GM19035 (cell line): ENCODE results near the gene NUP107.

Experiments
- ATAC-seq: cut with Tn5 transposase; IDR thresholded peaks from one replicate; pipeline ENCODE4 v1.9.1; 2021; ENCODE audit not compliant: unreplicated experiment

Gene NUP107

DNA sequence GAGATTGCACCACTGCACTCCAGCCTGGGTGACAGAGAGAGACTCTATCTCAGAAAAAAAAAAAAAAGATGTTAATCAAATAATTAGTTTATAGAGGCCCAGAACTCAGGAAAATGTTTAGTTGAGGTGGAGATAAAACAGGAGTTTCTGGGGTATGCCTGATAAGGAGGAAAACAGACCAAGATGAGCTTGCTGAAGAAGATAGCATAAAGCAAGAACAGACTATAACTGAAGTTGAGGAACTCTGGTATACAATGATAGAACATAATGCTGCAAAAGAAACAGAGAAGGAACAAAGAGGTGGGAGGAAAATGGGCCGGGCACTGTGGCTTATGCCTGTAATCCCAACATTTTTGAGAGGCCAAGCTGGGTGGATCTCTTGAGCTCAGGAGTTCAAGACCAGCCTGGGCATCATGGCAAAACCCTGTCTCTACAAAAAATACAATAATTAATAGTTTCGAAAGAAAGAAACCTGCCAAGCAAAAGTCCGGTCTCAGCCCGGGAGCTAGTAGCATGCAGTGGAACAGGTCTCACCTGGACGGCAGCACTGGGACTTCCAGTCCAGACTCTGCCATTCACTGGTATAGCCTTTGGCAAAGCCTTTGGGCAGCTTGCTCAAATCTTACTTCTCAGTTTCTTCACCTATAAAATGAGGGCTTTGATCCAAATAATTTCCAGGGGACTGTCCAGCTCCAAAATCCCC, 84.6 kb downstream of the NUP107 start:
- no peak for ATAC-seq

DNA sequence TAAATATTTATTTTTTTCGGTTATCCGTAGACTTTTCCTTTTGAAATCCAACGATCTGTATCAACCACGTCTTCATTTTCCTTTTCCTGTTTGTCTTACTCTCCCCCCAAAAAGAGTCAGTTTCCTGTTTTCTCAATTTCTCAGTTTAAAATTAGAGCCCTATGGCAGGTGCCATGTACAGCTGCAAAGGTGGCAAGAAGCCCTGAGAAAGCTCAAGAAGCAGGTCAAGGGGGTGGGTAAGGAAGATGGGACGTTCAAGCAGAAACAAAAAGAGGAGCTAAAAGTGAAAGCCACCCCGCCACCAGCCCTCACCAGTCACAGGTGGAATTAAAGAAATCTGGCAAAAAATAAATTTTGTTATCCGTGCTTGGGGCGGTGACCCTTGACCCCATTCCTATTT, 85.9 kb downstream of the NUP107 start:
- ATAC-seq: no peak

DNA sequence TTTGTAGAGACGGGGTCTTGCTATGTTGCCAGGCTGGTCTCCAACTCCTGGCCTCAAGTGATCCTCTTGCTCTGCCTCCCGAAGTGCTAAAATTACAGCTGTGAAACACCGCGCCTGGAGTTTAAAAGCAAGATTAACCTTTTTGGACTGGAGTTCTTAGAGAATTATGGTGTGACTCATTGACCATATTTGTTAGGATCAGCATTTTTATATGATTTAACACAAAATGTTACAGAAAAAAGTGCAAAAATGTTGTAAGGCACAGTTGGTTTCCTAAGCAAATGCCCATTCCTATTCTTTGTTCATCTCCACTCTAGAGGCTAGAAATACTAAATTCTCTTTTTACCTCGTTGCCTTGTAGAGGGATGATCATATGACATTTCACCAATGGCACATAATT, 86.8 kb downstream of the NUP107 start:
- no peak for ATAC-seq

- no peak for ATAC-seq
Measured at GRCh38 chr12:68775121-68775630, 88.4 kb downstream of the NUP107 start.

DNA sequence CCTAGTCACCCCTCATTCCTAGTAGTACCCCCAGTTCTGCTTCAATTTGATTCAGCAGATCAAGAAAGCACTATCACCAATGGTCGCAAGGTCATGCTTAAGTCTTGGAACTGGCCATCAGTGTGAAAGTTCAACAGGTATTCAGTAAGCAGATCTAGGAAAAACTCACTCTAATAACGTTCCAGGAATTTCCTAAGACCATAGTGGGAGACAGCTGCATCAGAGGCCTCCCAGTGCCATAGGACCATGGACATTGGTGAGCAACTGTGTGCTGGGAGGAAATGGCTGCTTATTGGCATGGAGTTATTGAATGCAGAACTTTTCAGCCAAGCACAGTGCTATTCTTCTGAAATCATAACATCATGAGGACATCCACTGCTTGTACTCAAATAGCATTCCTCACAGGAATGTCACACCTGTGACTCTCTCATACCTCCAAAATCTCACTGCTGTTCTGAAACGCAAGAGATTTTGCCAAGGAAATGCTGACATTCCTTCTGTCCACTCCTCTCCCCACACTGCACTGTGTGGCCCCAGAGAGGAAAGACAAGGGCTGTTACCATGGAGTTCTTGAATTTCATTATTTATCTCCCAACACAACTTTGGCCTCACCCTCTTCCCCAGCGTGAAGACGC, 90.3 kb downstream of the NUP107 start:
- ATAC-seq: no peak

- no peak for ATAC-seq
Measured at GRCh38 chr12:68779280-68779679, 92.5 kb downstream of the NUP107 start.

GRCh38 chr12:68780731-68781130, 94.0 kb downstream of the NUP107 start:
- ATAC-seq: no peak

DNA sequence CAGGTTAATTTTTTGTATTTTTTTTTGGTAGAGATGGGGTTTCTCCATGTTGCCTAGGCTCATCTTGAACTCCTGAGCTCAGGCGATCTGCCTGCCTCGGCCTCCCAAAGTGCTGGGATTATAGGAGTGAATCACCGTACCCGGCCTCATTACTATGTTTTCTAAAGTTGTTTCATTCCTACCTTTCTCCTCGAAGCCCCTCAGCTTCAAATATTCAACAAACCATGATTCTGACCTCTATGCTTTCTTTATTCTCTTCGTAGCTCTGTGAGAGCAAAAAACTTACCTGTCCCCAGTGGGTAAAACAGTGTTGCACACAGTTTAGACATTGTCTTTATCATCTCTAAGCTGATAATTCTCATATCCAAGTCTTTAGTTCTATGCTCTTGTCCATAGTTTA, 95.0 kb downstream of the NUP107 start:
- ATAC-seq: no peak

DNA sequence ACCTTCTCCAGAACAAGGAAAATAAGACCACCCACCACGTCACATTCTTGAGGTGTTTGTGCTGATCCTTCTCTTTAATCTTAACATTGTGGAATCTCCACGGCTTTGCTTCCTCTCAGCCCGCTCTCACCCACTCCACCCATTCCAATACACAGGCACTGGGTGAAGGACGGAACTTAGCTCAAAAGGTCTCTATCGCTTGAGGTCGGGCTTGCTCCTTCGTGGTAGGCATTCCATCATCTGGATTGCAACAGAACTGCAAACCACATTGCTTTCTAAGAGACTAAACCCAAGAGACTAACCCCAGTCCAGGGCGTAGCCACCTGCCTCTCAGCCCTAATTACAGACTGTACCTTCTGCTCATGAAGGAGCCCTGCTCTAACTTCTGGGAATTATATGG, 97.2 kb downstream of the NUP107 start:
- no peak for ATAC-seq

- ATAC-seq: no peak
Measured at GRCh38 chr12:68785358-68785757, 98.6 kb downstream of the NUP107 start.

DNA sequence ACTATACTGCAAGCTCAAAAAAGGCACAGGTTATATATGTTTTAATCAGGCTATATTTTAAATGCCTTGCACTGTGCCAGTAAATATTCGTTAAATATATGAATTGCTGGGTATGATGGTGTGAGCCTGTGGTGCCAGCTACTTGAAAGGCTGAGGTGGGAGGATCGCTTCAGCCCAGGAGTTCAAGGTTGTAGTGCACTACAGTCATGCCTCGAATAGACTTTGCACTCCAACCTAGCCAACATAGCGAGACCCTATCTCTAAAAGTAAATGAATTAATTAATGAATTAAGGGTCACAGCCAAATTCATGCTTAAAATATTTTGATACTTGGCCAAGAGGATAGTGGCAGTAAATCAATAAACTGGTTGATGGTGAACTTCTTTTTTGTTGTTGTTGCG, 99.0 kb downstream of the NUP107 start:
- no peak for ATAC-seq

DNA sequence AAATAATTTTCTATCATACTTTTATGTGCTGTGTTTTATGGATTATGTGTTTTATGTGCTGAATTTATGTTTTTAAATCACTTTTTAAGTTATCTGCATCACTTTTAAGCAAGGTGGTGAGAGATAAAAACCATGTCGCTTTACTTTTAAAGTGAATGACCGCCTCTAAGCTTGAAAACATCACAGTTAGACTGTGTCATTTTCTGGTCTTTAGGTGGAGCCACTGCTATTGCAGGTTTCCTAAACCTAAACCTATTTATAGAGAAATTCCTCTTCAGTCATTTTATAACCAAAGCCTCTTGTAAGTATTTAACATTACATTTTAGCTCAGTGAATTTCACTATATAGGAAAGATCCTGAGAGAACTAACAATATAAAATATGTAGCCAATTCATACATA, 100.2 kb downstream of the NUP107 start:
- ATAC-seq: no peak

DNA sequence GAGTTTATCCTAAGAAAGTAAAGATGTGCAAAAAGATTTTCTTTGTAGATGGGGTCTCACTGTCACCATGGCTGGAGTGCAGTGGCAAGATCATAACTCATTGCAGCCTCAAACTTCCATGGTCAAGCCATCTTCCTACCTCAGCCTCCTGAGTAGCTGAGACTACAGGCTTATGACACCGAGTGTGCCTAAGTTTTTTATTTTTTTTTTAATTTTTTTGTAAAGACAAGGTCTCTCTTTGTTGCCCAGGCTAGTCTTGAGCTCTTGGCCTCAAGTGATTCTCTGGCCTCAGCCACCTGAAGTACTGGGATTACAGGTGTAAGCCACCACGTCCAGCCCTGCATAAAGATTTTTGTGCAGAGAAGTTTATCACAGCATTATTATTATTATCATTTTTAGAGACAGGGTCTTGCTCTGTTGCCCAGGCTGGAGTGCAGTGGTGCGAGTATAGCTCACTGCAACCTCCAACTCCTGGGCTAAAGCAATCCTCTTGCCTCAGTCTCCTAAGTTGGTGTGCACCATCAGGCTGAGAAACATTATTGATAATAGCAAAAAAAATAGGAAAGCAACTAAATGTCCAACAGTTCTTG, 101.9 kb downstream of the NUP107 start:
- ATAC-seq: no peak

- no peak for ATAC-seq
Measured at GRCh38 chr12:68789144-68789878, 102.5 kb downstream of the NUP107 start.

DNA sequence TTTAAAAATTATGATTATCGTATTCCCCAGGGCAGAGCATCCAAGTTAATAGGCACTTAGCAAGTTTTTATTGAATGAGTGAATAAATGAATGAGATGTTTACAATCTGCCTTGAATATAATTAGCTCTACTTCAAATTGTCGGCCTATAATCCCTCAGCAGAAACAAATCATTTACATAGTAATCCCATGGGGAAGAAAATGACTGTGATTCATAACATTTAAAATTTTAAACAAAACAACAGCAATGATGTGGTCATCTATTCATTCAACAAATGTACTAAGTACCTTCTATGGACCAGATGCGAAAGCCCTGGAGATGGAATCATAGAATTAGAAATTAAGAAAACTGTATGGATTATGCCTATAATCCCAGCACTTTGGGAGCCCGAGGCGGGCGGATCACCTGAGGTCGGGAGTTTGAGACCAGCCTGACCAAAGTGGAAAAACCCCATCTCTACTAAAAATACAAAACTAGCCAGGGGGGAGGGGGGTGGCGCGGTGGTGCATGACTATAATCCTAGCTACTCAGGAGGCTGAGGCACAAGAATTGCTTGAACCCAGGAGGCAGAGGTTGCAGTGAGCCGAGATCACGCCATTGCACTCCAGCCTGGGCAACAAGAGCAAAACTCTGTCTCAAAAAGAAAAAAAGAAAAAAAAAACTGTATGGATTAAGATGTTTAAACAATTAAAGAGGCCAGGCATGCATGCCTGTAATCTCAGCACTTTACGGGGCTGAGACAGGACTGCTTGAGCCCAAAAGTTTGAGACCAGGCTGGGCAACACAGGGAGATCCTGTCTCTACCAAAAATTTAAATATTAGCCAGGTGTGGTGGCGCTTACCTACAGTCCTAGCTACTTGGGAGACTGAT, 103.5 kb downstream of the NUP107 start:
- no peak for ATAC-seq

DNA sequence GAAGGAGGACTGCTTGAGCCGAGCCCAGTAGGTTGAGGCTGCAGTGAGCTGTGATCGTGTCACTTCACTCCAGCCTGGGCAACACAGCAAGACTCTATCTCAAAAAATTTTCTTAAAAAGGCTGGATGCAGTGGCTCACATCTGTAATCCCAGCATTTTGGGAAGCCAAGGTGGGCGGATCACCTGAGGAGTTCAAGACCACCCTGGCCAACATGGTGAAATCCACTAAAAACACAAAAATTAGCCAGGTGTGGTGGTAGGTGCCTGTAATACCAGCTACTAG, 104.1 kb downstream of the NUP107 start:
- ATAC-seq: no peak

DNA sequence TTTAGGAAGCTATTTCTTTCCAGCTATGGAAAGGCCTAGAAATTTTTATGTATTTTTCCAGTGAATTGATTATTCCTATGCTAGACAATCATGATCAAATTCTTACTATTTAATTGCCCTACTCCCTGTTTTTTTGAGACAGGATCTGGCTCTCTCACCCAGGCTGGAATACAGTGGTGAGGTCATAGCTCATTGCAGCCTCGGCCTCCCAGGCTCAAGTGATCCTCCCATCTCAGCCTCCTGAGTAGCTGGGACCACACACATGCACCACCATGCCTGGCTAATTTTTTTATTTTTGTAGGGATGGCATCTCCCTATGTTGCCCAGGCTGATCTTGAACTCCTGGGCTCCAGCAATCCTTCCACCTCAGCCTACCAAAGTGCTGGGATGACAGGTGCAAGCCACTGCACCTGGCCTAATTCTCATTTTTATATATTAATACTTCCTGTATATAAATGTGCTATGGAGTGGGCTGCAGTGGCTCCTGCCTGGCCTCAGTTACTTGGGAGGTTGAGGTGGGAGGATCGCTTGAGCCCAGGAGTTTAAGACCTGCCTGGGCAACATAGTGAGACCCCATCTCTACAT, 105.2 kb downstream of the NUP107 start:
- no peak for ATAC-seq

DNA sequence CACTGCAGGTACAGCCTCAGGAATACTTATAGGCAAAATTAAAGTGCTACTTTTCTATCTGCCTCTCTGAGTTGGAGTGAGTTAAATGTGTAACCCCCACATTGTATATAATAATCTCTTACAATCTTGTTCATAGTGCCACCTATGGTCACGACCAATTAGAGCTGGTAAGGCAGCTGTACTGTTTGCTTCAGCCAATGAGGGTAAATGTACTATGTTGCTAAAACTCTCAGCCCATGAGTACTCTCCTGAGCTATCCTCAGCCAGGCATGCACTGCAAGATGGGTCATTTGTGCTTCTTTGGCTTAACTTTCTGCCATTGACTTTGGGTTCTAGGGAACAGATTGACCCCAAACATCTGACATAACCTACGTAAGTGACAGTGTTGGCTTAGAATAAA, 106.2 kb downstream of the NUP107 start:
- peak; percentile 88 for ATAC-seq

DNA sequence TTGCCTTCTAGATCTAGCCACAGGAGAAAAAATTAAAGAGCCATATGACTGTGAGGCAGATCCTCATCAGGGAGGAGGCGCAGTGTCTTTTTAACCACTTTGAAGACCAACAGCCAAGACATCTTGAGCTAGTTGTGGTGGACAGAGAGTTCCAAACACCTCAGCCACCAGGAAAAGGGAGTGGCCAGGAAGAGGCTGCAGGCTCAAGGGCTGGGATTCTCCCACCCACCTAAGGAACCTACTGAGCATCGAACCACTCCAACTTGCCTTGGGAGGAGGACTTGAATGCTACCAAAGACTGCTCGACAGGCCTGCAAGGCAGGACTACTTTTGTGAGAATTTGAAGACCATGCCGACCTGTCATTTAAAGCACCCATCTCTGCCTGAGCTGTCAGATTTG, 106.7 kb downstream of the NUP107 start:
- ATAC-seq: no peak

DNA sequence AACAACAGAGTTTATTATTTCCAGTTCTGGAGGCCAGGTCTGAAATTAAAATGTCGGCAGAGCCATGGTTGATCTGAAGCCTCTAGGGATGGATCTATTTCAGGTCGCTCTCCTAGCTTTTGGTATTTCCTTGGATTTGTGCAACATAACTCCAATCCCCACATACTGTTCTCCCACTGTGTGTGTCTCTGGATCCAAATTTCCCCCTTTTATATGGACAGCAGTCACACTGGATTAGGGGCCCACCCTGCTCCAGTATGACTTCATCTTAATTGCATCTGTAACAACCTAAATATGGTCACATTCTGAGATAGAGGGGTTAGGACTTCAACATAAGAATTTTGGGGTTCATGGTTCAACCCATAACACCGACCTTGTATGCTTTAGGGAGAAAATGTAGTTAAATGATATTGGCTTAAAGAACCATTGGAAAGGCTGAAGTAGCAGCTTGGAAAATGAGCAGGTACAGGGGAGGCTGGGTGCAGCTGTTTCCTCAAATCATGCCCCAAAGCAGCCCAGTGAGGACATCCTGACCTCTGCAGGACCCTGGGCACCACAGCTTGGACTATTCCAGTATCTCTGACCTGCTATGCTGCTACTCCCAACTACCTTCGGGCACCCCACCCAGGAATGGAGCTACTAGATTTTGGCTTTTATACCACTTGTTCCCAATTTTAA, 107.3 kb downstream of the NUP107 start:
- no peak for ATAC-seq
